H9 (cell line): ENCODE data around the gene KRTAP5-10. TPM values are rescaled to one million over a fixed set of nuclear protein-coding genes. Genes with fewer than 3 reads are reported as not detected.

Source experiments
- DNase-seq: peaks from one replicate; pipeline ENCODE4 v3.0.0-alpha.2; 2017
- H2AFZ ChIP-seq: one replicate; pipeline ENCODE4 v1.6.1; 2013; ENCODE audit warnings: mild to moderate bottlenecking, low read length, control low read depth, moderate library complexity
- H2AK5ac ChIP-seq: 2 replicates; pipeline ENCODE4 v1.6.1; 2013; ENCODE audit warnings: low read length, control low read depth, mixed read lengths; ENCODE audit not compliant: insufficient read length
- H2BK120ac ChIP-seq: one replicate; pipeline ENCODE4 v1.6.1; 2013; ENCODE audit warnings: low read depth, mild to moderate bottlenecking, low read length, control low read depth, inconsistent platforms; ENCODE audit not compliant: poor library complexity, severe bottlenecking
- H2BK12ac ChIP-seq: 2 replicates; pipeline ENCODE4 v1.6.1; 2013; ENCODE audit warnings: low read length, control low read depth, mixed read lengths, low read depth; ENCODE audit not compliant: insufficient read length
- H2BK15ac ChIP-seq: 2 replicates; pipeline ENCODE4 v1.6.1; 2013; ENCODE audit warnings: low read depth, low read length, control low read depth
- H2BK20ac ChIP-seq: one replicate; pipeline ENCODE4 v1.6.1; 2013; ENCODE audit warnings: low read depth, mild to moderate bottlenecking, low read length, control low read depth, inconsistent platforms; ENCODE audit not compliant: poor library complexity, severe bottlenecking
- H2BK5ac ChIP-seq: 2 replicates; pipeline ENCODE4 v1.6.1; 2013; ENCODE audit warnings: low read length, control low read depth, mixed read lengths; ENCODE audit not compliant: insufficient read length
- H3K14ac ChIP-seq: 2 replicates; pipeline ENCODE4 v1.6.1; 2013; ENCODE audit warnings: low read length, control low read depth; ENCODE audit not compliant: insufficient read depth
- H3K18ac ChIP-seq: 2 replicates; pipeline ENCODE4 v1.6.1; 2013; ENCODE audit warnings: low read depth, mild to moderate bottlenecking, mixed read lengths, low read length, control low read depth; ENCODE audit not compliant: insufficient read length
- H3K23ac ChIP-seq: 2 replicates; pipeline ENCODE4 v1.6.1; 2013; ENCODE audit warnings: low read length, control low read depth, mixed read lengths, low read depth; ENCODE audit not compliant: insufficient read length
- H3K23me2 ChIP-seq: 2 replicates; pipeline ENCODE4 v1.6.1; 2013; ENCODE audit warnings: low read depth, mild to moderate bottlenecking, mixed read lengths, low read length, control low read depth; ENCODE audit not compliant: insufficient read length, poor library complexity, severe bottlenecking
- H3K27ac ChIP-seq: 2 replicates; pipeline ENCODE4 v1.5.1; 2013; ENCODE audit warnings: low read length, control low read depth, mixed read lengths, low read depth; ENCODE audit not compliant: insufficient read length
- H3K27me3 ChIP-seq: 2 replicates; pipeline ENCODE4 v1.6.1; 2013; ENCODE audit warnings: low read length, control low read depth, inconsistent platforms; ENCODE audit not compliant: insufficient read depth
- H3K4ac ChIP-seq: 2 replicates; pipeline ENCODE4 v1.6.1; 2013; ENCODE audit warnings: low read depth, mild to moderate bottlenecking, control low read depth, inconsistent platforms, low read length, moderate library complexity
- H3K4me1 ChIP-seq: 2 replicates; pipeline ENCODE4 v1.6.1; 2013; ENCODE audit warnings: low read length, control low read depth, inconsistent platforms; ENCODE audit not compliant: insufficient read depth
- H3K4me2 ChIP-seq: 2 replicates; pipeline ENCODE4 v1.6.1; 2013; ENCODE audit warnings: low read length, control low read depth, mixed read lengths; ENCODE audit not compliant: insufficient read length, insufficient read depth
- H3K56ac ChIP-seq: 2 replicates; pipeline ENCODE4 v1.6.1; 2013; ENCODE audit warnings: low read depth, mild to moderate bottlenecking, mixed read lengths, low read length, control low read depth; ENCODE audit not compliant: insufficient read length
- H3K79me1 ChIP-seq: 2 replicates; pipeline ENCODE4 v1.6.1; 2013; ENCODE audit warnings: low read depth, mild to moderate bottlenecking, moderate library complexity, low read length, control low read depth, inconsistent platforms; ENCODE audit not compliant: insufficient read depth, poor library complexity, severe bottlenecking
- H3K79me2 ChIP-seq: 2 replicates; pipeline ENCODE4 v1.6.1; 2013; ENCODE audit warnings: low read length, control low read depth, inconsistent platforms; ENCODE audit not compliant: insufficient read depth
- H3K9ac ChIP-seq: 2 replicates; pipeline ENCODE4 v1.6.1; 2013; ENCODE audit warnings: low read length, control low read depth, mixed read lengths; ENCODE audit not compliant: insufficient read length; ENCODE audit errors: extremely low read depth
- H3K9me3 ChIP-seq: one replicate; pipeline ENCODE4 v1.6.1; 2013; ENCODE audit warnings: low read depth, low read length, inconsistent platforms; ENCODE audit not compliant: control insufficient read depth
- H3T11ph ChIP-seq: one replicate; pipeline ENCODE4 v1.6.1; 2013; ENCODE audit warnings: mild to moderate bottlenecking, low read length, control low read depth, inconsistent platforms
- H4K20me1 ChIP-seq: one replicate; pipeline ENCODE4 v1.6.1; 2013; ENCODE audit not compliant: control insufficient read depth, insufficient read length, insufficient read depth
- H4K5ac ChIP-seq: 2 replicates; pipeline ENCODE4 v1.6.1; 2013; ENCODE audit warnings: low read depth, mild to moderate bottlenecking, mixed read lengths, low read length, control low read depth; ENCODE audit not compliant: insufficient read length
- H4K8ac ChIP-seq: replicated peaks from 2 replicates; pipeline ENCODE4 v1.6.1; 2013; ENCODE audit warnings: low read length, control low read depth, mixed read lengths, low read depth; ENCODE audit not compliant: insufficient read length
- H4K91ac ChIP-seq: 2 replicates; pipeline ENCODE4 v1.6.1; 2013; ENCODE audit warnings: low read depth, mild to moderate bottlenecking, moderate library complexity, mixed read lengths, low read length, control low read depth; ENCODE audit not compliant: insufficient read length
- H3K27ac Mint-ChIP-seq, 3 experiments: 2 replicates in 2 of 3; 3 replicates in 1 of 3; pipeline ENCODE4 v1.8.0; 2020 to 2021; ENCODE audit warnings: mixed read lengths in 3 of 3, mild to moderate bottlenecking in 1 of 3, moderate library complexity in 1 of 3
- H3K27me3 Mint-ChIP-seq: 2 replicates; pipeline ENCODE4 v1.8.0; 2021; ENCODE audit warnings: low read depth, mild to moderate bottlenecking, moderate library complexity, mixed read lengths
- H3K36me3 Mint-ChIP-seq, 3 experiments: 2 replicates in 2 of 3; 3 replicates in 1 of 3; pipeline ENCODE4 v1.8.0; 2020 to 2021; ENCODE audit warnings: low read depth in 3 of 3, mixed read lengths in 3 of 3; ENCODE audit not compliant: insufficient read depth in 1 of 3
- H3K4me1 Mint-ChIP-seq, 2 experiments: 2 replicates each; pipeline ENCODE4 v1.8.0; 2020; ENCODE audit warnings: mixed read lengths in 2 of 2
- H3K4me3 Mint-ChIP-seq, 2 experiments: 2 replicates in 1 of 2; 3 replicates in 1 of 2; pipeline ENCODE4 v1.8.0; 2020 to 2021; ENCODE audit warnings: mild to moderate bottlenecking in 2 of 2, mixed read lengths in 2 of 2, moderate library complexity in 1 of 2
- H3K9me3 Mint-ChIP-seq, 2 experiments: 2 replicates in 1 of 2; 3 replicates in 1 of 2; pipeline ENCODE4 v1.8.0; 2020; ENCODE audit warnings: mild to moderate bottlenecking in 2 of 2, mixed read lengths in 2 of 2, moderate library complexity in 1 of 2
- WGBS: extraction: QIAGEN DNeasy Blood & Tissue Kit; methylation state at CpG from one replicate; pipeline ENCODE4 v1.1.7; 2013; ENCODE audit warnings: missing lambda C conversion rate, low lambda C conversion rate, mixed read lengths; ENCODE audit not compliant: insufficient read length; ENCODE audit errors: extremely low coverage; 5-methylcytosine and 5-hydroxymethylcytosine counted together
- total RNA-seq: library from RNA; stranded (reverse); gene quantifications from 2 replicates; pipeline ENCODE4 v1.2.1, GENCODE V29; 2021
- TF ChIP-seq, protein P1 (sequence below): fragments of 200-600 bp; sonication (generic); conservative IDR thresholded peaks from 3 replicates; pipeline ENCODE4 v1.8.0; 2021; ENCODE audit warnings: antibody characterized with exemption, mild to moderate bottlenecking

Gene KRTAP5-10
- total RNA-seq, 1 experiment from 2014 or later, result not detected

GRCh38 chr11:71572811-71573210 lies 7.4 kb downstream of the KRTAP5-10 start:
- TF ChIP-seq, protein P1, sequence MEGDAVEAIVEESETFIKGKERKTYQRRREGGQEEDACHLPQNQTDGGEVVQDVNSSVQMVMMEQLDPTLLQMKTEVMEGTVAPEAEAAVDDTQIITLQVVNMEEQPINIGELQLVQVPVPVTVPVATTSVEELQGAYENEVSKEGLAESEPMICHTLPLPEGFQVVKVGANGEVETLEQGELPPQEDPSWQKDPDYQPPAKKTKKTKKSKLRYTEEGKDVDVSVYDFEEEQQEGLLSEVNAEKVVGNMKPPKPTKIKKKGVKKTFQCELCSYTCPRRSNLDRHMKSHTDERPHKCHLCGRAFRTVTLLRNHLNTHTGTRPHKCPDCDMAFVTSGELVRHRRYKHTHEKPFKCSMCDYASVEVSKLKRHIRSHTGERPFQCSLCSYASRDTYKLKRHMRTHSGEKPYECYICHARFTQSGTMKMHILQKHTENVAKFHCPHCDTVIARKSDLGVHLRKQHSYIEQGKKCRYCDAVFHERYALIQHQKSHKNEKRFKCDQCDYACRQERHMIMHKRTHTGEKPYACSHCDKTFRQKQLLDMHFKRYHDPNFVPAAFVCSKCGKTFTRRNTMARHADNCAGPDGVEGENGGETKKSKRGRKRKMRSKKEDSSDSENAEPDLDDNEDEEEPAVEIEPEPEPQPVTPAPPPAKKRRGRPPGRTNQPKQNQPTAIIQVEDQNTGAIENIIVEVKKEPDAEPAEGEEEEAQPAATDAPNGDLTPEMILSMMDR, result no peak
- no peak for DNase-seq

More at GRCh38 chr11:71572811-71573210, 7.4 kb downstream of the KRTAP5-10 start:
- H2BK12ac ChIP-seq, result no peak overlapping the region
- H2BK120ac ChIP-seq, result no peak overlapping the region
- H3K4ac ChIP-seq, result no peak overlapping the region
- no peak overlapping the region for H3K9ac ChIP-seq
- H3K4me1 ChIP-seq, result no peaks in the 10 kb centered on the region; the same call in 1 of the 2 replicates
- no peak overlapping the region for H3K27ac ChIP-seq
- no peak overlapping the region for H4K91ac ChIP-seq
- H3K14ac ChIP-seq, result no peak overlapping the region
- H3K36me3 Mint-ChIP-seq, result no peaks in the 10 kb centered on the region
- no peak overlapping the region for H4K8ac ChIP-seq
- H3K79me1 ChIP-seq, result no peaks in the 10 kb centered on the region
- no peaks in the 10 kb centered on the region for H3K9me3 ChIP-seq
- H3K18ac ChIP-seq, result no peak overlapping the region
- no peak overlapping the region for H2AFZ ChIP-seq
- WGBS, result no CpG with 5 or more reads among the region's 11 CpGs
- no peaks in the 10 kb centered on the region for H3K23me2 ChIP-seq
- H3K56ac ChIP-seq, result no peak overlapping the region
- H3K4me2 ChIP-seq, result no peak overlapping the region
- no peaks in the 10 kb centered on the region for H3K27me3 ChIP-seq
- H3K4me1 Mint-ChIP-seq, result peaks cover 8 to 17% of the 10 kb centered on the region in 2 experiments
- no peak overlapping the region for H2BK20ac ChIP-seq
- H2BK15ac ChIP-seq, result no peak overlapping the region
- no peak overlapping the region for H2AK5ac ChIP-seq
- H3K79me2 ChIP-seq, result no peaks in the 10 kb centered on the region
- no peak overlapping the region for H2BK5ac ChIP-seq
- H3K27me3 Mint-ChIP-seq, result peaks cover 9% of the 10 kb centered on the region
- H3T11ph ChIP-seq, result no peak overlapping the region
- H4K5ac ChIP-seq, result no peak overlapping the region
- no peak overlapping the region; a peak in 1 of 7 replicates for H3K27ac Mint-ChIP-seq
- no peaks in the 10 kb centered on the region for H4K20me1 ChIP-seq
- no peak overlapping the region for H3K4me3 Mint-ChIP-seq
- H3K9me3 Mint-ChIP-seq, result no peaks in the 10 kb centered on the region
- H3K23ac ChIP-seq, result no peak overlapping the region
